HG03097 (cell line): Measurements from ENCODE around the gene NPDC1.

Experiments
- ATAC-seq: cut with Tn5 transposase; IDR thresholded peaks from one replicate; pipeline ENCODE4 v1.9.1; 2021; ENCODE audit not compliant: unreplicated experiment, low FRiP score

NPDC1 gene

GRCh38 chr9:137058521-137059234 lies 12.7 kb upstream of the NPDC1 start:
- ATAC-seq, result no peak

- no peak for ATAC-seq
Measured at GRCh38 chr9:137057545-137057944, 11.6 kb upstream of the NPDC1 start.

GRCh38 chr9:137056739-137057415 lies 10.9 kb upstream of the NPDC1 start:
- no peak for ATAC-seq

GRCh38 chr9:137055385-137056364 lies 9.7 kb upstream of the NPDC1 start:
- no peak for ATAC-seq

- no peak for ATAC-seq
Measured at GRCh38 chr9:137054932-137055384, 9.0 kb upstream of the NPDC1 start.

GRCh38 chr9:137053944-137054931 lies 8.3 kb upstream of the NPDC1 start, which contains the start of gene ENTPD2:
Gene ENTPD2 (minus strand): TSS chr9:137054061. CDS start chr9:137053997, 64 bp downstream.
- no peak for ATAC-seq

- no peak for ATAC-seq
Measured at GRCh38 chr9:137052998-137053943, 7.3 kb upstream of the NPDC1 start.

- no peak for ATAC-seq
Measured at GRCh38 chr9:137052293-137052692, 6.3 kb upstream of the NPDC1 start.

GRCh38 chr9:137051145-137051724 lies 5.3 kb upstream of the NPDC1 start:
- ATAC-seq, result no peak

GRCh38 chr9:137050570-137050969 lies 4.6 kb upstream of the NPDC1 start:
- ATAC-seq, result no peak

- no peak for ATAC-seq
Measured at GRCh38 chr9:137049544-137050449, 3.8 kb upstream of the NPDC1 start.

- ATAC-seq, result no peak
Measured at GRCh38 chr9:137048655-137049543, 2.9 kb upstream of the NPDC1 start.

GRCh38 chr9:137045294-137046087 lies 486 bp downstream of the NPDC1 start:
- no peak for ATAC-seq

GRCh38 chr9:137044502-137045177 lies 1.3 kb downstream of the NPDC1 start:
- no peak for ATAC-seq

- ATAC-seq, result no peak
Measured at GRCh38 chr9:137044037-137044436, 1.9 kb downstream of the NPDC1 start.
